ENCODE data around the gene CBLC.

Gene CBLC

DNA sequence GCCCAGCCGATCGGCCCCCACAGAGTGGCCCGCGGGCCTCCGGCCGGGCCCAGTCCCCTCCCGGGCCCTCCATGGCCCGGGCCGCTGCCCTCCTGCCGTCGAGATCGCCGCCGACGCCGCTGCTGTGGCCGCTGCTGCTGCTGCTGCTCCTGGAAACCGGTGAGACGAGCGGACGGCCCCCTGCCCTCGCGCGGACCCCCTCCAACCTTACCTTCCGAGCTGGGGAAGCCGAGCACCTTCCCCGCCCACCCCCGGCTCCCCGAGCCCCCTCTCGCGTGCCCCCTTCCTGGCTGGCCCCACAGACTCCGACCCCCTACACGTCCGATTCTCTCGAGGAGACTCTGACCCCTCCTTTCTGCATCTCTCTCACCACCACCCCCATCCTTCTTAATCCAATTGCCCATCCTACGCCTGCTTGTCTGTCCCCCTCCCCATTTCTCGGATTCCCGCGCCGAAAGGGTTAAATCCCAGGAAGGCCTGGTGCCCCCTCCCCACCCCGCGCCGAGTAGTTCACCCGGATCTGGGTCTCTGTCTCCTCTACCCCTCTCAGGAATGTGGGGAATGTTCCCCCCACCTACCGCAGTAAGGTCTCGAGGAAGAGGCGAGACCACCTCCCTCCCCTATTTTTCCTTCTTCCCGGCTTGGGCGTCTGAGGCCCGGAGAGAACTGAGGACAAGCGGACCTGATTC lies 68.9 kb downstream of the CBLC start:
- TF ChIP-seq, protein P1, sequence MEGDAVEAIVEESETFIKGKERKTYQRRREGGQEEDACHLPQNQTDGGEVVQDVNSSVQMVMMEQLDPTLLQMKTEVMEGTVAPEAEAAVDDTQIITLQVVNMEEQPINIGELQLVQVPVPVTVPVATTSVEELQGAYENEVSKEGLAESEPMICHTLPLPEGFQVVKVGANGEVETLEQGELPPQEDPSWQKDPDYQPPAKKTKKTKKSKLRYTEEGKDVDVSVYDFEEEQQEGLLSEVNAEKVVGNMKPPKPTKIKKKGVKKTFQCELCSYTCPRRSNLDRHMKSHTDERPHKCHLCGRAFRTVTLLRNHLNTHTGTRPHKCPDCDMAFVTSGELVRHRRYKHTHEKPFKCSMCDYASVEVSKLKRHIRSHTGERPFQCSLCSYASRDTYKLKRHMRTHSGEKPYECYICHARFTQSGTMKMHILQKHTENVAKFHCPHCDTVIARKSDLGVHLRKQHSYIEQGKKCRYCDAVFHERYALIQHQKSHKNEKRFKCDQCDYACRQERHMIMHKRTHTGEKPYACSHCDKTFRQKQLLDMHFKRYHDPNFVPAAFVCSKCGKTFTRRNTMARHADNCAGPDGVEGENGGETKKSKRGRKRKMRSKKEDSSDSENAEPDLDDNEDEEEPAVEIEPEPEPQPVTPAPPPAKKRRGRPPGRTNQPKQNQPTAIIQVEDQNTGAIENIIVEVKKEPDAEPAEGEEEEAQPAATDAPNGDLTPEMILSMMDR (conservative IDR thresholded peaks at IDR 0.05) = no peak
- TF ChIP-seq ZFX (IDR thresholded peaks at IDR 0.05) = 0 out of 2 replicates have a peak, but pooled peaks have one; percentile 17
- peak overlapping the region; percentile 76 for H3K27ac ChIP-seq

DNA sequence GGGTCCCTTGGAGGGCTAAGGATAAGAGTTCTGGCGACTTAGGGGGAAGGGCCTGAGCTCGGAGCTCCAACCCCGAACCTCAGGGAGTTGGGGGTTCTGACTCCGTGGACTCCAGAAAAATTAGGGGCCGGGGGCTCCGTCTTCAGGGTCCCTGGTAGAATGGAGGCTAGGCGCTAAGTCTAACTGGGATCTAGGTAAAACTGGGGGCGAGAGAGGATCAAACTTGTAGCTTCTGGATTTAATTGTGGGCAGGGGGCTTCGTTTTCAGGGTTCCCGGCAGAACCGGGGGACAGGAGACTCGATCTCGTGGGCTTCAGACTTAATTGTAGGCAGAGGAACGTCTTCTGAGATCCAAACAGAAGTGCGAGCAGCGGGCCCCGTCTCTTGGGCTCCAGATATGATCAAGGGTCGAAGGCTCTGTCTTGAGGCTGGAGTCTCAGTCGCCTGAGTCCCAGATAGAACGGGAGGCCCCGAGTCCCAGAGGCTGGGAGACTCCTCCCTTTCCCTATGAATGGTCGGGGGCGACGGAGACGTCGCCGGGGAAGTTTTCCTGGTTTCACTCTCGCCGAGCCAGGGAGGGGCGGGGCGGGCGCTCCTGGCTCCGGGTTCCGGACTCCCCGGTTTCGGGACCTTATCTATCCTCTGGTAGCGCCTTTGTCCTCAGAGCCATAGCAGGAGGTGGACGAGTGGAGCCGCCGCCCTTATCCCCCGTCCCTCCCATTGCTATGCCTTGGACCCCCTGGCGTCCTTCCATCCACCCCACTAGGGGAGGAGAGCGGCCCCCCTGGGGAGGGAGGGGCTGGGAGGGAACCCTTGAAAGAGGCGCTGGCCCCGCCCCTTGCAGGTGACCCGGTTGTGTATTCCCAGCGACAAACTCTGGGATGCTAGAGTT lies 69.7 kb downstream of the CBLC start:
- peak overlapping the region; percentile 76 for H3K27ac ChIP-seq
- TF ChIP-seq ZFX (IDR thresholded peaks at IDR 0.05) = no peak
- TF ChIP-seq, protein P1 (conservative IDR thresholded peaks at IDR 0.05) = no peak

DNA sequence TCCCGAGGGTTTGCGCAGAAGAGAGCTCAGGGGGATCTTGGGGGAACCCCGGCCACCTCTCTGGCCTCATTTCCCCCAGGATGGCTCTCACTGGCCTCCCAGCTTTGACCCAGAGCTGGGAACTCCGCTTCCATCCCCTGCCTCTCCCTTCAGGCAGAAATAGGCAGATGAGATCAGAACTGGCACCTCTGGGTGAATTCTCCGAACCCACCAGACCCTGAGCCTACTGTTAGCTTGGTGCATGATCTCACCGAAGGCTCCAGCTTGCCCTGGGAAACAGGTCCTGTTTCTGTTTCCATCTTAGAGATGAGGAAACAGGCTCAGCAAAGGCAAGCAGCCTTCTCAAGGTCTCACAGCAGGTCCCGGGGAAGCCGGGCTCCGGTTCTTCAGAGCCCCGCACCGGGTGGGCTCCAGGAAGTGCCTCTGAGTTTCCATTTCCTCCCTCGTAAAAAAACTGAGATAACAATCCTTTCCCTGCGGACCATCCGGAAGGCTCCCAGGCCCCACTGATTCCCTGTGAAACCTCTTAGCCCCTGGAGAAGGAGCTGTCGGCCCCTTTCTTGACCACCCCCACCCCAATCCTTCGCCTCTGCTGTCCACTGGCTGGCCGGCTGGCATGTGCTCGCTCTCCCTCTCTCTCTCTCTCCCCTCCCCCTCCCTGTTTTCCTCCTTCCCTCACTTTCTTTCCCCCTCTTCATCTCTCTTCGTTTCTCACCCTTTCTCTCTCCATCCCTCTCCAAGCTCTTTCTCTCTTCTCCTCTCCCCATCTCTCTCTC lies 70.5 kb downstream of the CBLC start:
- no peak overlapping the region for H3K27ac ChIP-seq
- TF ChIP-seq, protein P1 (conservative IDR thresholded peaks at IDR 0.05) = no peak
- no peak for TF ChIP-seq ZFX (IDR thresholded peaks at IDR 0.05)

DNA sequence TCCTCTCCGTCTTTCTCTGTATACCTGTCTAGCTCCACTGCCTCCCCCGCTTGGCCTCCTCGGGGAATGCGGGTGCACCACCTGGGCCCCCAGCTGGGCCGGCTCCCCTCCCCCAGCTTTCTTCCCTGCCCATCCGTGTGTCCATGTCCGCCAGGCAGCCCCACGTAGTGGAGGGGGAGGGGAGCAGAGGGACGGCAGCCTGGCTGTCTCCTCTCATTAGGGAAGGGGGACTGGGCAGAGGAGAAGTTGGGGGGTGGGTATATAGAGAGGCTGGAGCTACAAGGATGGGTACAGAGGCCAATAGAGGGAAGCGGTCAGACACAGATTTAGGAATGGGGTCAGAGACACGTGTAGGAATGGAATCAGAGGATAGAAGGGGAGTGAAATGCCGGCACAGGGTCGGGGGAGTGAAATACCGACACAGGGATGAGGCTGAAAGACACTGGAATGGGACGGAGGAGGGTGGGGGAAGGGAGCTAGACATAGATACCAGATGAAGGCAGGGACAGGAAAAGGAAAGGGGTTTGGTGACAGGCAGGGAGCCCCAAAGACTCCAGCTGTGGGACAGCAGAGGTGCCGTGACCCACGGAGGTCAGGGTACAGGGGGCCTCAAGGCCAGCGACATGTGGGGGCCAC lies 71.2 kb downstream of the CBLC start:
- H3K27ac ChIP-seq = no peak overlapping the region
- TF ChIP-seq ZFX (IDR thresholded peaks at IDR 0.05) = no peak
- TF ChIP-seq, protein P1 (conservative IDR thresholded peaks at IDR 0.05) = no peak
